ENCODE data around the gene DSCAML1. TPM values are rescaled to one million over a fixed set of nuclear protein-coding genes. Genes with fewer than 3 reads are reported as not detected.

Gene DSCAML1
- total RNA-seq, 1 donor from 2014 or later, result 0.16 TPM

DNA sequence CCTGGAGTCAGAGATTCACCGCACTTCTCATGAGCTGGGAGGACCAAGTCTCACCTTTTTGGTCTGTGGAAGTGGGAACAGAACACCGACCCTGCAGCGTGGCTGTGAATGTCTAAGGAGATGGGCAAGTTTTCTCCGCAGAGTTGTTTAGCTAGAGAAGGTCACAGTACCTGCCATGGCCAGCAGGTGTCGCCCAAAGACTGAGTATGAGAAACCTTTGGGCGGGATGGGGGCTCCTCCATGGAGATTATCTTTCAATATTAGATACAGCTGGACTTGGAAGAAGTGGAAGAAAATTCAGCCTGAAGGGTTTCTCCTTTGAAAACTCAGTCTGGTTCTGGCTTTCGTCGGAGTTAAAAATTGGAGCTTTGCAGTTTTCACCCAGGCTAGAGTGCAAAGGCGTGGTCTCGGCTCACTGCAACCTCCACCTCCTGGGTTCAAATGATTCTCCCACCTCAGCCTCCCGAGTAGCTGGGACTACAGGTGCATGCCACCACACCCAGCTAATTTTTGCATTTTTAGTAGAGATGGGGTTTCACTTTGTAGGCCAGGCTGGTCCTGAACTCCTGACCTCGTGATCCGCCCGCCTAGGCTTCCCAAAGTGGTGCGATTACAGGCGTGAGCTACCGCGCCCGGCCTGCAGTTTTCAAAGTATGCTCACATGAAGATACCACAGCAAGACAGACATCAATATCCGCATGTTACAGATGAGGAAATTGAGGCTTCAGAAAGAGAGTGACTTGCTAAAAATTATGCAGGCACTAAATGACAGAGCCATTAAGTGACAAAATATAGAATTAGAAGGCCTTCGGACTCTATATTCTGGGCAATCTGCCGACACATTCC, 10.7 kb upstream of the DSCAML1 start:
- Histone ChIP-seq H3K4me2 (ENCODE audit: low read length) (no peak overlapping the region), H3K79me2 (ENCODE audit: insufficient read depth, low read length) (no peaks in the 10 kb centered on the region), H4K20me1 (ENCODE audit: insufficient read depth, low read length) (no peaks in the 10 kb centered on the region), H3K27ac (ENCODE audit: low read depth, low read length) (no peak overlapping the region), H3K9ac (ENCODE audit: low read length) (no peak overlapping the region), H3K27me3 (ENCODE audit: insufficient read depth, low read length) (peaks cover 14% of the 10 kb centered on the region), H3K4me1 (ENCODE audit: insufficient read depth, low read length) (no peaks in the 10 kb centered on the region), H3K36me3 (ENCODE audit: insufficient read depth, low read length) (no peaks in the 10 kb centered on the region), H2AFZ (ENCODE audit: low read depth, low read length) (no peak overlapping the region), H3K9me3 (ENCODE audit: insufficient read depth, low read depth, low read length) (no peaks in the 10 kb centered on the region), H3K4me3 (ENCODE audit: insufficient read depth, low read depth, low read length) (no peak overlapping the region)
- H3K9me3 Mint-ChIP-seq (ENCODE audit: unreplicated experiment), result no peaks in the 10 kb centered on the region
- peaks cover 60% of the 10 kb centered on the region for H3K27me3 Mint-ChIP-seq (ENCODE audit: low read depth, unreplicated experiment)
- TF ChIP-seq EZH2 (IDR thresholded peaks at IDR 0.05; ENCODE audit: insufficient read depth, low read length), result no peak
- TF ChIP-seq, protein P1, sequence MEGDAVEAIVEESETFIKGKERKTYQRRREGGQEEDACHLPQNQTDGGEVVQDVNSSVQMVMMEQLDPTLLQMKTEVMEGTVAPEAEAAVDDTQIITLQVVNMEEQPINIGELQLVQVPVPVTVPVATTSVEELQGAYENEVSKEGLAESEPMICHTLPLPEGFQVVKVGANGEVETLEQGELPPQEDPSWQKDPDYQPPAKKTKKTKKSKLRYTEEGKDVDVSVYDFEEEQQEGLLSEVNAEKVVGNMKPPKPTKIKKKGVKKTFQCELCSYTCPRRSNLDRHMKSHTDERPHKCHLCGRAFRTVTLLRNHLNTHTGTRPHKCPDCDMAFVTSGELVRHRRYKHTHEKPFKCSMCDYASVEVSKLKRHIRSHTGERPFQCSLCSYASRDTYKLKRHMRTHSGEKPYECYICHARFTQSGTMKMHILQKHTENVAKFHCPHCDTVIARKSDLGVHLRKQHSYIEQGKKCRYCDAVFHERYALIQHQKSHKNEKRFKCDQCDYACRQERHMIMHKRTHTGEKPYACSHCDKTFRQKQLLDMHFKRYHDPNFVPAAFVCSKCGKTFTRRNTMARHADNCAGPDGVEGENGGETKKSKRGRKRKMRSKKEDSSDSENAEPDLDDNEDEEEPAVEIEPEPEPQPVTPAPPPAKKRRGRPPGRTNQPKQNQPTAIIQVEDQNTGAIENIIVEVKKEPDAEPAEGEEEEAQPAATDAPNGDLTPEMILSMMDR (IDR thresholded peaks at IDR 0.05; ENCODE audit: insufficient read depth, low read depth, low read length), result peak; percentile 88
- H3K36me3 Mint-ChIP-seq (ENCODE audit: low read depth, unreplicated experiment), result no peaks in the 10 kb centered on the region
- peaks cover 1% of the 10 kb centered on the region for H3K4me1 Mint-ChIP-seq (ENCODE audit: low read depth, unreplicated experiment)
- H3K4me3 Mint-ChIP-seq (ENCODE audit: unreplicated experiment), result no peak overlapping the region
- H3K27ac Mint-ChIP-seq (ENCODE audit: unreplicated experiment), result no peak overlapping the region
- FAIRE-seq (peak; percentile 41), DNase-seq (ENCODE audit: low read depth) (no peak)

- Histone ChIP-seq H4K20me1 (ENCODE audit: insufficient read depth, low read length) (no peaks in the 10 kb centered on the region), H3K36me3 (ENCODE audit: insufficient read depth, low read length) (no peaks in the 10 kb centered on the region), H3K27ac (ENCODE audit: low read depth, low read length) (no peak overlapping the region), H3K27me3 (ENCODE audit: insufficient read depth, low read length) (peaks cover 17% of the 10 kb centered on the region), H3K79me2 (ENCODE audit: insufficient read depth, low read length) (no peaks in the 10 kb centered on the region), H3K4me2 (ENCODE audit: low read length) (no peak overlapping the region), H2AFZ (ENCODE audit: low read depth, low read length) (no peak overlapping the region), H3K9me3 (ENCODE audit: insufficient read depth, low read depth, low read length) (no peaks in the 10 kb centered on the region), H3K9ac (ENCODE audit: low read length) (no peak overlapping the region), H3K4me3 (ENCODE audit: insufficient read depth, low read depth, low read length) (no peak overlapping the region), H3K4me1 (ENCODE audit: insufficient read depth, low read length) (no peaks in the 10 kb centered on the region)
- DNase-seq (ENCODE audit: low read depth) (no peak), FAIRE-seq (no peak)
- no peaks in the 10 kb centered on the region for H3K36me3 Mint-ChIP-seq (ENCODE audit: low read depth, unreplicated experiment)
- peaks cover 1% of the 10 kb centered on the region for H3K4me1 Mint-ChIP-seq (ENCODE audit: low read depth, unreplicated experiment)
- no peaks in the 10 kb centered on the region for H3K9me3 Mint-ChIP-seq (ENCODE audit: unreplicated experiment)
- no peak overlapping the region for H3K27ac Mint-ChIP-seq (ENCODE audit: unreplicated experiment)
- peaks cover 63% of the 10 kb centered on the region for H3K27me3 Mint-ChIP-seq (ENCODE audit: low read depth, unreplicated experiment)
- H3K4me3 Mint-ChIP-seq (ENCODE audit: unreplicated experiment), result no peak overlapping the region
- TF ChIP-seq EZH2 (IDR thresholded peaks at IDR 0.05; ENCODE audit: insufficient read depth, low read length), result no peak
- TF ChIP-seq, protein P1 (IDR thresholded peaks at IDR 0.05; ENCODE audit: insufficient read depth, low read depth, low read length), result no peak
Observed at GRCh38 chr11:117806846-117807245, 9.8 kb upstream of the DSCAML1 start.

DNA sequence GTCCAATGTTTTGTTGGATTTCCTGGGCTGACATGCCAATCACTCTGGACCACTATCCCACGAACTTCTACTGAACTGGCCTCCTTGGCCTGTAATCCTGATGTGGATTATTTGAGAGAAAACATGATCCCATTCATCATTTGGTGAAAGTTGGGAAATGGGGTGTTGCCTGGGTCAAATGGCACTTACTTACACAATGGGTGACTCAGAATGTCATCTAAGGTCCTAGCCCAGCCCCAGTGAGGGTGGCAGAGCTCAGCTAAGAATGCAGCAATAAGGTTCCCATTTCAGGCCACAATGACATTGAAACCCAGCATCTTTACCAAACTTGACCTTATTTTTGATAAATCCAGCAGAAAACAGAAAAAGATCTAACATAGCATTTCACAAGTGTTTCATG, 8.0 kb upstream of the DSCAML1 start:
- TF ChIP-seq EZH2 (IDR thresholded peaks at IDR 0.05; ENCODE audit: insufficient read depth, low read length), result no peak
- TF ChIP-seq, protein P1 (IDR thresholded peaks at IDR 0.05; ENCODE audit: insufficient read depth, low read depth, low read length), result no peak
- H3K4me3 Mint-ChIP-seq (ENCODE audit: unreplicated experiment), result no peak overlapping the region
- Histone ChIP-seq H3K9ac (ENCODE audit: low read length) (no peak overlapping the region), H3K9me3 (ENCODE audit: insufficient read depth, low read depth, low read length) (no peaks in the 10 kb centered on the region), H2AFZ (ENCODE audit: low read depth, low read length) (no peak overlapping the region), H3K4me2 (ENCODE audit: low read length) (no peak overlapping the region), H4K20me1 (ENCODE audit: insufficient read depth, low read length) (no peaks in the 10 kb centered on the region), H3K36me3 (ENCODE audit: insufficient read depth, low read length) (no peaks in the 10 kb centered on the region), H3K27ac (ENCODE audit: low read depth, low read length) (no peak overlapping the region), H3K4me1 (ENCODE audit: insufficient read depth, low read length) (no peaks in the 10 kb centered on the region), H3K4me3 (ENCODE audit: insufficient read depth, low read depth, low read length) (no peak overlapping the region), H3K79me2 (ENCODE audit: insufficient read depth, low read length) (no peaks in the 10 kb centered on the region), H3K27me3 (ENCODE audit: insufficient read depth, low read length) (peaks cover 29% of the 10 kb centered on the region)
- H3K4me1 Mint-ChIP-seq (ENCODE audit: low read depth, unreplicated experiment), result peaks cover 1% of the 10 kb centered on the region
- no peak overlapping the region for H3K27ac Mint-ChIP-seq (ENCODE audit: unreplicated experiment)
- no peaks in the 10 kb centered on the region for H3K36me3 Mint-ChIP-seq (ENCODE audit: low read depth, unreplicated experiment)
- no peak for DNase-seq (ENCODE audit: low read depth)
- H3K27me3 Mint-ChIP-seq (ENCODE audit: low read depth, unreplicated experiment), result peaks cover 60% of the 10 kb centered on the region
- no peaks in the 10 kb centered on the region for H3K9me3 Mint-ChIP-seq (ENCODE audit: unreplicated experiment)
- no peak for FAIRE-seq
